ENCODE data around the gene CDCA4.
"Not testable (repeated sequence)": the region's sequence is repeated elsewhere in the genome, so short reads cannot be mapped to it uniquely, and the experiment has no call there.

DNA sequence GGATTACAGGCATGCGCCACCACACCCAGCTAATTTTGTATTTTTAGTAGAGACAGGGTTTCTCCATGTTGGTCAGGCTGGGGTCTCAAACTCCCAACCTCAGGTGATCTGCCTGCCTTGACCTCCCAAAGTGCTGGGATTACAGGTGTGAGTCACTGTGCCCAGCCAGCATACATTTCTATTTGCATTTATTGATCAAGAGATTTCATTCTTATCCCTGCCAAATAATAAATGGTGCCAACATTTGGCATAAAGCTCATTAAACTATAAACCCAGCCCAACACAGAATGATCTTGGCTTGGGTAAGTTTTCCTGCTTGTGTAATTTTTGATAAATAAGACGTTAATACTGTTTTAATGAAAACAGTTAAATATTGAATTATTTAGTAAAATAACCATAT is 14.7 kb upstream of the CDCA4 start:
- TF ChIP-seq EZH2 (IDR thresholded peaks at IDR 0.05; ENCODE audit: borderline replicate concordance, low read length), result not testable (repeated sequence)
- TF ChIP-seq, protein P1, sequence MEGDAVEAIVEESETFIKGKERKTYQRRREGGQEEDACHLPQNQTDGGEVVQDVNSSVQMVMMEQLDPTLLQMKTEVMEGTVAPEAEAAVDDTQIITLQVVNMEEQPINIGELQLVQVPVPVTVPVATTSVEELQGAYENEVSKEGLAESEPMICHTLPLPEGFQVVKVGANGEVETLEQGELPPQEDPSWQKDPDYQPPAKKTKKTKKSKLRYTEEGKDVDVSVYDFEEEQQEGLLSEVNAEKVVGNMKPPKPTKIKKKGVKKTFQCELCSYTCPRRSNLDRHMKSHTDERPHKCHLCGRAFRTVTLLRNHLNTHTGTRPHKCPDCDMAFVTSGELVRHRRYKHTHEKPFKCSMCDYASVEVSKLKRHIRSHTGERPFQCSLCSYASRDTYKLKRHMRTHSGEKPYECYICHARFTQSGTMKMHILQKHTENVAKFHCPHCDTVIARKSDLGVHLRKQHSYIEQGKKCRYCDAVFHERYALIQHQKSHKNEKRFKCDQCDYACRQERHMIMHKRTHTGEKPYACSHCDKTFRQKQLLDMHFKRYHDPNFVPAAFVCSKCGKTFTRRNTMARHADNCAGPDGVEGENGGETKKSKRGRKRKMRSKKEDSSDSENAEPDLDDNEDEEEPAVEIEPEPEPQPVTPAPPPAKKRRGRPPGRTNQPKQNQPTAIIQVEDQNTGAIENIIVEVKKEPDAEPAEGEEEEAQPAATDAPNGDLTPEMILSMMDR (IDR thresholded peaks at IDR 0.05; ENCODE audit: low read length), result not testable (repeated sequence)
